HepG2 (cell line): ENCODE measurements around the gene GMEB2. TPM values are rescaled to one million over a fixed set of nuclear protein-coding genes. Genes with fewer than 3 reads are reported as not detected.
A peak's percentile ranks its signal among the peaks of the same experiment; 100 is the strongest.

Experiments used
- ATAC-seq: fragments of 200-7000 bp; cut with Tn5 transposase; 3 replicates; pipeline ENCODE4 v1.9.1; 2020; ENCODE audit warnings: mild to moderate bottlenecking, moderate library complexity
- BruUV-seq: library from RNA; stranded (reverse); fragments of 400-500 nt; replicated peaks from 2 replicates; lab custom pipeline; 2021; lab: Mats Ljungman, UMichigan
- CTCF ChIA-PET: fragments of 300-600 bp; formaldehyde crosslinking; extraction: SDS; loops from one replicate; lab custom pipeline; 2021; ENCODE audit warnings: low total read pairs, inconsistent platforms, low intra/inter-chr PET ratio; lab: Yijun Ruan, JAX
- POLR2A ChIA-PET: fragments of 350-600 bp; sonication (Branson Sonifier 250); formaldehyde crosslinking; loops from one replicate; lab custom pipeline; 2020; ENCODE audit warnings: antibody characterized with exemption, inconsistent platforms; lab: Yijun Ruan, JAX
- DNase-seq: peaks from one replicate; pipeline ENCODE4 v3.0.0-alpha.2; 2015; ENCODE audit warnings: low spot score
- FAIRE-seq: peaks from 3 replicates; lab custom pipeline; 2011; peaks lifted over from hg19 to GRCh38; lab: Jason Lieb, UNC
- H2AFZ ChIP-seq: one replicate; pipeline ENCODE4 v1.6.1; 2011; ENCODE audit warnings: low read length, inconsistent platforms
- H3K27ac ChIP-seq: fragments of 300-600 bp; 3 replicates; pipeline ENCODE4 v1.8.0; 2011; ENCODE audit warnings: mixed run types, mild to moderate bottlenecking, mixed read lengths, low read length, inconsistent platforms; ENCODE audit not compliant: insufficient read depth; ENCODE audit errors: extremely low read length
- H3K27me3 ChIP-seq, 2 experiments: fragments of 200-600 bp in 1 of 2; 2 replicates in 1 of 2; 3 replicates in 1 of 2; pipeline versions ENCODE4 v1.6.0 to v1.8.0; 2011; ENCODE audit warnings: low read length in 2 of 2, mild to moderate bottlenecking in 2 of 2, moderate library complexity in 2 of 2, inconsistent platforms in 1 of 2; ENCODE audit not compliant: insufficient read depth in 2 of 2, control insufficient read depth in 1 of 2
- H3K36me3 ChIP-seq, 2 experiments: fragments of 200-600 bp in 1 of 2; replicated peaks in 1 of 2; 2 replicates in 1 of 2; 3 replicates in 1 of 2; pipeline versions ENCODE4 v1.5.1 to v1.8.0; 2011; ENCODE audit warnings: low read length in 2 of 2, inconsistent platforms in 1 of 2; ENCODE audit not compliant: insufficient read depth in 2 of 2, control insufficient read depth in 1 of 2
- H3K4me1 ChIP-seq: 2 replicates; pipeline ENCODE4 v1.5.1; 2012; ENCODE audit warnings: low read length, inconsistent platforms; ENCODE audit not compliant: insufficient read depth
- H3K4me2 ChIP-seq: 2 replicates; pipeline ENCODE4 v1.6.0; 2011; ENCODE audit warnings: low read depth, low read length, inconsistent platforms
- H3K4me3 ChIP-seq, 3 experiments: fragments of 200-600 bp in 1 of 3; sonication (generic), shearing (Covaris generic) in 1 of 3; replicated peaks in 1 of 3; 2 replicates each; pipeline ENCODE4 v1.5.1; 2011 to 2016; ENCODE audit warnings: low read length in 3 of 3, inconsistent platforms in 2 of 3, low read depth in 2 of 3, mild to moderate bottlenecking in 2 of 3, control low read depth in 1 of 3, mixed read lengths in 1 of 3; ENCODE audit not compliant: insufficient read depth in 1 of 3
- H3K79me2 ChIP-seq: one replicate; pipeline ENCODE4 v1.6.1; 2011; ENCODE audit warnings: low read length, inconsistent platforms; ENCODE audit not compliant: insufficient read depth
- H3K9ac ChIP-seq: 2 replicates; pipeline ENCODE4 v1.6.0; 2011; ENCODE audit warnings: mild to moderate bottlenecking, low read depth, low read length, inconsistent platforms; ENCODE audit not compliant: insufficient read depth
- H3K9me3 ChIP-seq: 2 replicates; pipeline ENCODE4 v1.5.1; 2012; ENCODE audit warnings: mild to moderate bottlenecking, low read length
- H4K20me1 ChIP-seq: 2 replicates; pipeline ENCODE4 v1.6.0; 2011; ENCODE audit warnings: inconsistent platforms, mild to moderate bottlenecking, low read length, moderate library complexity; ENCODE audit not compliant: insufficient read depth
- ARNT2 ChIP-seq: sonication (generic); formaldehyde crosslinking; IDR thresholded peaks from 2 replicates; pipeline ENCODE4 v1.8.0; 2022; ENCODE audit warnings: mild to moderate bottlenecking, low read depth, missing genetic modification reagents, moderate library complexity
- ATAD3A ChIP-seq: sonication (generic); formaldehyde crosslinking; IDR thresholded peaks from 2 replicates; pipeline ENCODE4 v1.4.0; 2020; ENCODE audit warnings: missing genetic modification reagents
- BHLHE40 ChIP-seq: IDR thresholded peaks from 2 replicates; pipeline ENCODE4 v1.6.1; 2011; ENCODE audit warnings: low read length, improper control_type of control experiment
- IRF2 ChIP-seq: IDR thresholded peaks from 2 replicates; pipeline ENCODE4 v1.6.1; 2018; ENCODE audit warnings: missing genetic modification reagents, missing compliant biosample characterization
- RXRA ChIP-seq: sonication (generic); formaldehyde crosslinking; IDR thresholded peaks from 2 replicates; pipeline ENCODE4 v1.5.1; 2020; ENCODE audit warnings: missing genetic modification reagents
- ZNF883 ChIP-seq: sonication (generic); formaldehyde crosslinking; IDR thresholded peaks from 2 replicates; pipeline ENCODE4 v1.5.1; 2020; ENCODE audit warnings: mild to moderate bottlenecking, missing genetic modification reagents; ENCODE audit errors: not compliant biosample characterization
- WGBS: methylation state at CpG from one replicate; pipeline ENCODE4 v1.1.6; 2017; ENCODE audit warnings: low lambda C conversion rate; 5-methylcytosine and 5-hydroxymethylcytosine counted together
- in situ Hi-C: cut with HindIII; loops from 2 replicates; pipeline ENCODE4 v1.10.0; 2017; ENCODE audit warnings: low pct_unique_long_range_greater_than_20kb; ENCODE audit not compliant: extremely low pct_ligation_motif_present
- intact Hi-C: fragments of 100-400 bp; cut with micrococcal nuclease; formaldehyde crosslinking; loops from one replicate; pipeline ENCODE4 v1.10.0; 2022; ENCODE audit not compliant: unreplicated experiment
- polyA plus RNA-seq, 8 experiments: library from polyadenylated mRNA; depleted of rRNA in 3 of 8; stranded (reverse) in 7 of 8; unstranded in 1 of 8; fragments of >200 nt; fragmentation: Illumina TruSeq in 4 of 8; extraction: Trizol in 4 of 8; gene quantifications; 2 replicates each; pipeline versions ENCODE4 v1.2.1 to v1.2.3, GENCODE V29; 2011 to 2016; ENCODE audit warnings: low read depth in 4 of 8, missing spikeins in 1 of 8, mixed read lengths in 1 of 8; ENCODE audit not compliant: insufficient read depth in 1 of 8
- total RNA-seq, 5 experiments: library from RNA; depleted of rRNA; stranded (reverse); fragments of >200 nt; fragmentation: Illumina TruSeq; extraction: Trizol; gene quantifications; 2 replicates each; pipeline ENCODE4 v1.2.3, GENCODE V29; 2016; ENCODE audit warnings: low read depth in 1 of 5
- TF ChIP-seq, protein P1 (sequence below): IDR thresholded peaks from 2 replicates; pipeline ENCODE4 v1.6.1; 2016; ENCODE audit warnings: missing genetic modification reagents, missing compliant biosample characterization
- TF ChIP-seq, protein P2 (sequence below): sonication (generic); formaldehyde crosslinking; IDR thresholded peaks from 2 replicates; pipeline ENCODE4 v1.5.0; 2020; ENCODE audit warnings: mild to moderate bottlenecking, missing genetic modification reagents, borderline replicate concordance
- TF ChIP-seq, protein P3 (sequence below): sonication (generic); formaldehyde crosslinking; IDR thresholded peaks from 2 replicates; pipeline ENCODE4 v1.4.0; 2020; ENCODE audit warnings: missing genetic modification reagents
- TF ChIP-seq, protein P4 (sequence below): sonication (generic); formaldehyde crosslinking; conservative IDR thresholded peaks from 2 replicates; pipeline ENCODE4 v1.4.0; 2020; ENCODE audit warnings: mild to moderate bottlenecking, missing genetic modification reagents, moderate library complexity
- TF ChIP-seq, protein P5 (sequence below): sonication (generic); formaldehyde crosslinking; IDR thresholded peaks from 2 replicates; pipeline ENCODE4 v1.8.0; 2022; ENCODE audit warnings: missing genetic modification reagents, low read depth, mild to moderate bottlenecking, borderline replicate concordance

The GMEB2 gene
- total and polyA plus RNA-seq, 2 of the 13 experiments (the other 11 are each of a cell fraction or from before 2014, with no cell fraction given): 10.6 to 12.4 TPM

DNA sequence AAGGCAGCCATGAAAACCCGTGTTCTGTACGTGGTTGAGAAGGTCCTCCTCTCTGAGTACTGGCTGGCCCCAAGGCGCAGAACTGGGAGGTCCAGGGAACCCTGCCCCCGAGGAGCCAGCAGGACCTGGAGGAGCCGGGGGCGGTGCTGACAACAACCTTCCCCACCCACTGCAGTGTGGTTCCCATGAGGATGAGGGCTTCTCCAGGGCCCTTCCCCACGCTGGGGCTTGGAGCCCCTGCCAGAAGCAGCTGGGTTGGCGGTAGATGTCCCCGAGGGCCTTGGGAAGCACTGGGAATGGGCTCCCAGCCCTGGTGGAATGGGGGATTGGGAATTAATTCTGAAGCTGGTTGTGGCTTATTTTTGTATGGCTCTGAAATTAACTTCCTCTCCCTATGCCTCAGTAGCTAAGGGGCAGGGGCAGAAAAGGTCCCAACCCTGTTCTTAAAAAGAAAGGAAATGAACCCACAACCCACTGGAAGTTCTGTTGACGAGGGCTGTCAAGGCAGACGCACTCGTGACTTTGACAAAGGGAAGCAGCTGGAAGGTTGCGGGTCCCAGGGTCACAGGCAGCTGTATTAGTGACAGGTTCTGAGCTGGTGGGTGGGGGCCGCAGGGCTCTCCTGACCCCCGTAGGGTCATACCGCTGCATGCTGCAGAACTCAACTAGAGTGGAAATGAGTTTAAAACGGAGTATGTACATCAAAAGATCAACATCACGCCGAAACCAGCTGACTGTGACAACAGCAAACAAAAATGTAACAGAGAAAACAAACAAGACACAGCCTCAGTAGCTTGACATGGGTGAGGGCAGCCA lies 38.9 kb downstream of the GMEB2 start:
- no peak overlapping the region for H2AFZ ChIP-seq
- POLR2A ChIA-PET: interaction anchor here (1.0 to 1.3 kb wide), 2 partner anchors 14 to 39 kb away, joined by 4 read pairs; partner anchors contain the start of genes GMEB2 and HELZ2
- H3K9ac ChIP-seq: no peak overlapping the region
- H3K4me2 ChIP-seq: no peak overlapping the region
- H3K27me3 ChIP-seq: peaks cover 0 to 3% of the 10 kb centered on the region in 2 experiments; a peak in 2 of 5 replicates
- CTCF ChIA-PET: no interaction called here
- in situ Hi-C loops: no loop called here
- DNase-seq (no peak), FAIRE-seq (peak; percentile 4), ATAC-seq (no peak)
- 73% methylated on average over 19 of the region's 19 CpGs for WGBS
- intact Hi-C loops: no loop called here
- H3K36me3 ChIP-seq: peaks cover 15 to 18% of the 10 kb centered on the region in 2 experiments; a peak in 4 of 5 replicates
- no peak overlapping the region for H3K27ac ChIP-seq
- no peaks in the 10 kb centered on the region for H3K9me3 ChIP-seq
- TSS peak; percentile 52 for BruUV-seq
- peaks cover 25% of the 10 kb centered on the region for H3K4me1 ChIP-seq
- H4K20me1 ChIP-seq: no peaks in the 10 kb centered on the region
- no peaks in the 10 kb centered on the region for H3K79me2 ChIP-seq
- H3K4me3 ChIP-seq: no peak overlapping the region
- TF ChIP-seq ZNF883 (CRISPR knock-in tag) (peak; percentile 46), RXRA (no peak), ARNT2 (CRISPR knock-in tag) (no peak), BHLHE40 (no peak), ATAD3A (CRISPR knock-in tag) (no peak), IRF2 (CRISPR knock-in tag) (no peak)
- TF ChIP-seq, protein P1, sequence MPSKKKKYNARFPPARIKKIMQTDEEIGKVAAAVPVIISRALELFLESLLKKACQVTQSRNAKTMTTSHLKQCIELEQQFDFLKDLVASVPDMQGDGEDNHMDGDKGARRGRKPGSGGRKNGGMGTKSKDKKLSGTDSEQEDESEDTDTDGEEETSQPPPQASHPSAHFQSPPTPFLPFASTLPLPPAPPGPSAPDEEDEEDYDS (CRISPR knock-in tag): no peak
- TF ChIP-seq, protein P2, sequence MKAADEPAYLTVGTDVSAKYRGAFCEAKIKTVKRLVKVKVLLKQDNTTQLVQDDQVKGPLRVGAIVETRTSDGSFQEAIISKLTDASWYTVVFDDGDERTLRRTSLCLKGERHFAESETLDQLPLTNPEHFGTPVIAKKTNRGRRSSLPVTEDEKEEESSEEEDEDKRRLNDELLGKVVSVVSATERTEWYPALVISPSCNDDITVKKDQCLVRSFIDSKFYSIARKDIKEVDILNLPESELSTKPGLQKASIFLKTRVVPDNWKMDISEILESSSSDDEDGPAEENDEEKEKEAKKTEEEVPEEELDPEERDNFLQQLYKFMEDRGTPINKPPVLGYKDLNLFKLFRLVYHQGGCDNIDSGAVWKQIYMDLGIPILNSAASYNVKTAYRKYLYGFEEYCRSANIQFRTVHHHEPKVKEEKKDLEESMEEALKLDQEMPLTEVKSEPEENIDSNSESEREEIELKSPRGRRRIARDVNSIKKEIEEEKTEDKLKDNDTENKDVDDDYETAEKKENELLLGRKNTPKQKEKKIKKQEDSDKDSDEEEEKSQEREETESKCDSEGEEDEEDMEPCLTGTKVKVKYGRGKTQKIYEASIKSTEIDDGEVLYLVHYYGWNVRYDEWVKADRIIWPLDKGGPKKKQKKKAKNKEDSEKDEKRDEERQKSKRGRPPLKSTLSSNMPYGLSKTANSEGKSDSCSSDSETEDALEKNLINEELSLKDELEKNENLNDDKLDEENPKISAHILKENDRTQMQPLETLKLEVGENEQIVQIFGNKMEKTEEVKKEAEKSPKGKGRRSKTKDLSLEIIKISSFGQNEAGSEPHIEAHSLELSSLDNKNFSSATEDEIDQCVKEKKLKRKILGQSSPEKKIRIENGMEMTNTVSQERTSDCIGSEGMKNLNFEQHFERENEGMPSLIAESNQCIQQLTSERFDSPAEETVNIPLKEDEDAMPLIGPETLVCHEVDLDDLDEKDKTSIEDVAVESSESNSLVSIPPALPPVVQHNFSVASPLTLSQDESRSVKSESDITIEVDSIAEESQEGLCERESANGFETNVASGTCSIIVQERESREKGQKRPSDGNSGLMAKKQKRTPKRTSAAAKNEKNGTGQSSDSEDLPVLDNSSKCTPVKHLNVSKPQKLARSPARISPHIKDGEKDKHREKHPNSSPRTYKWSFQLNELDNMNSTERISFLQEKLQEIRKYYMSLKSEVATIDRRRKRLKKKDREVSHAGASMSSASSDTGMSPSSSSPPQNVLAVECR (CRISPR knock-in tag): peak; percentile 48; the same call in 1 of the 2 replicates
- TF ChIP-seq, protein P3, sequence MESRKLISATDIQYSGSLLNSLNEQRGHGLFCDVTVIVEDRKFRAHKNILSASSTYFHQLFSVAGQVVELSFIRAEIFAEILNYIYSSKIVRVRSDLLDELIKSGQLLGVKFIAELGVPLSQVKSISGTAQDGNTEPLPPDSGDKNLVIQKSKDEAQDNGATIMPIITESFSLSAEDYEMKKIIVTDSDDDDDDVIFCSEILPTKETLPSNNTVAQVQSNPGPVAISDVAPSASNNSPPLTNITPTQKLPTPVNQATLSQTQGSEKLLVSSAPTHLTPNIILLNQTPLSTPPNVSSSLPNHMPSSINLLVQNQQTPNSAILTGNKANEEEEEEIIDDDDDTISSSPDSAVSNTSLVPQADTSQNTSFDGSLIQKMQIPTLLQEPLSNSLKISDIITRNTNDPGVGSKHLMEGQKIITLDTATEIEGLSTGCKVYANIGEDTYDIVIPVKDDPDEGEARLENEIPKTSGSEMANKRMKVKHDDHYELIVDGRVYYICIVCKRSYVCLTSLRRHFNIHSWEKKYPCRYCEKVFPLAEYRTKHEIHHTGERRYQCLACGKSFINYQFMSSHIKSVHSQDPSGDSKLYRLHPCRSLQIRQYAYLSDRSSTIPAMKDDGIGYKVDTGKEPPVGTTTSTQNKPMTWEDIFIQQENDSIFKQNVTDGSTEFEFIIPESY (CRISPR knock-in tag): peak; percentile 80
- TF ChIP-seq, protein P4, sequence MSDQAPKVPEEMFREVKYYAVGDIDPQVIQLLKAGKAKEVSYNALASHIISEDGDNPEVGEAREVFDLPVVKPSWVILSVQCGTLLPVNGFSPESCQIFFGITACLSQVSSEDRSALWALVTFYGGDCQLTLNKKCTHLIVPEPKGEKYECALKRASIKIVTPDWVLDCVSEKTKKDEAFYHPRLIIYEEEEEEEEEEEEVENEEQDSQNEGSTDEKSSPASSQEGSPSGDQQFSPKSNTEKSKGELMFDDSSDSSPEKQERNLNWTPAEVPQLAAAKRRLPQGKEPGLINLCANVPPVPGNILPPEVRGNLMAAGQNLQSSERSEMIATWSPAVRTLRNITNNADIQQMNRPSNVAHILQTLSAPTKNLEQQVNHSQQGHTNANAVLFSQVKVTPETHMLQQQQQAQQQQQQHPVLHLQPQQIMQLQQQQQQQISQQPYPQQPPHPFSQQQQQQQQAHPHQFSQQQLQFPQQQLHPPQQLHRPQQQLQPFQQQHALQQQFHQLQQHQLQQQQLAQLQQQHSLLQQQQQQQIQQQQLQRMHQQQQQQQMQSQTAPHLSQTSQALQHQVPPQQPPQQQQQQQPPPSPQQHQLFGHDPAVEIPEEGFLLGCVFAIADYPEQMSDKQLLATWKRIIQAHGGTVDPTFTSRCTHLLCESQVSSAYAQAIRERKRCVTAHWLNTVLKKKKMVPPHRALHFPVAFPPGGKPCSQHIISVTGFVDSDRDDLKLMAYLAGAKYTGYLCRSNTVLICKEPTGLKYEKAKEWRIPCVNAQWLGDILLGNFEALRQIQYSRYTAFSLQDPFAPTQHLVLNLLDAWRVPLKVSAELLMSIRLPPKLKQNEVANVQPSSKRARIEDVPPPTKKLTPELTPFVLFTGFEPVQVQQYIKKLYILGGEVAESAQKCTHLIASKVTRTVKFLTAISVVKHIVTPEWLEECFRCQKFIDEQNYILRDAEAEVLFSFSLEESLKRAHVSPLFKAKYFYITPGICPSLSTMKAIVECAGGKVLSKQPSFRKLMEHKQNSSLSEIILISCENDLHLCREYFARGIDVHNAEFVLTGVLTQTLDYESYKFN (CRISPR knock-in tag): 0 out of 2 replicates have a peak, but pooled peaks have one; percentile 27
- TF ChIP-seq, protein P5, sequence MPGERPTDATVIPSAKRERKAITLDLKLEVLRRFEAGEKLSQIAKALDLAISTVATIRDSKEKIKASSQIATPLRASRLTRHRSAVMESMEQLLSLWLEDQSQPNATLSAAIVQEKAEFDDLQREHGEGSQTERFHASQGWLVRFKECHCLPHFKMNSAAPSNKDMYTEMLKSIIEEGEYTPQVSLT (CRISPR knock-in tag): no peak
